A549 treated with DMSO at 1 μM for 4 hours (cell line): ENCODE data around the gene PDE6C. TPM values are rescaled to one million over a fixed set of nuclear protein-coding genes. Genes with fewer than 3 reads are reported as not detected.

Source experiments
- total RNA-seq: library from RNA; stranded (reverse); fragments of 200-300 nt; extraction: Qiagen RNA extraction; gene quantifications from 5 replicates; pipeline ENCODE4 v1.2.3, GENCODE V29; 2022; ENCODE audit warnings: low read depth

PDE6C gene
- not detected in 5 replicates for total RNA-seq

DNA sequence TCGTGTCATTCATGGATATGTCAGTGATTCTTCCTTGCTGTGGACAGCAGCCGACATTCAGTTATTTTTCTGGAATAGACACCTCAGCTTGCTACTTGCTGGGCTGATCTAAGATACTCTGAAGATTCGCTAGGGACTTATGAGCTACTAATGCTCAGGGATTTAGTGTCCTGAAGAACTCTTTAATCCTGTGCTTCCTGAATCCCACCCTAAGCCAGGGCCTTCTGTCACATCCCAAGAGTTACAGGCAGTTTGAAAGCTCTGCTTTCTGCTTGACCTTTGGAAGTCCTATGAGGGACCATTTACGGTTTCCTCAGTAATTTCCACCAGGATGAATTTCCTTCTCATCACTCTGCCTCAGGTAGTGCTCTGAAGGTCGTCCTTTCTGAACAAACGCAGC, at the start of gene PDE6C:
PDE6C (plus strand) TSS at position 227 of the 400 bp plus-strand sequence. CDS start 189 bp downstream, outside the sequence.

GRCh38 chr10:93566435-93567276, 45.7 kb upstream of the PDE6C start, which contains the start of gene FFAR4:
Gene FFAR4 (plus strand): TSS chr10:93566665. CDS start chr10:93566721, 56 bp downstream.

GRCh38 chr10:93601146-93601773, 11.1 kb upstream of the PDE6C start, which contains the start of gene RBP4:
Gene RBP4 (minus strand): TSS chr10:93601235. CDS start chr10:93601028, 207 bp downstream.

DNA sequence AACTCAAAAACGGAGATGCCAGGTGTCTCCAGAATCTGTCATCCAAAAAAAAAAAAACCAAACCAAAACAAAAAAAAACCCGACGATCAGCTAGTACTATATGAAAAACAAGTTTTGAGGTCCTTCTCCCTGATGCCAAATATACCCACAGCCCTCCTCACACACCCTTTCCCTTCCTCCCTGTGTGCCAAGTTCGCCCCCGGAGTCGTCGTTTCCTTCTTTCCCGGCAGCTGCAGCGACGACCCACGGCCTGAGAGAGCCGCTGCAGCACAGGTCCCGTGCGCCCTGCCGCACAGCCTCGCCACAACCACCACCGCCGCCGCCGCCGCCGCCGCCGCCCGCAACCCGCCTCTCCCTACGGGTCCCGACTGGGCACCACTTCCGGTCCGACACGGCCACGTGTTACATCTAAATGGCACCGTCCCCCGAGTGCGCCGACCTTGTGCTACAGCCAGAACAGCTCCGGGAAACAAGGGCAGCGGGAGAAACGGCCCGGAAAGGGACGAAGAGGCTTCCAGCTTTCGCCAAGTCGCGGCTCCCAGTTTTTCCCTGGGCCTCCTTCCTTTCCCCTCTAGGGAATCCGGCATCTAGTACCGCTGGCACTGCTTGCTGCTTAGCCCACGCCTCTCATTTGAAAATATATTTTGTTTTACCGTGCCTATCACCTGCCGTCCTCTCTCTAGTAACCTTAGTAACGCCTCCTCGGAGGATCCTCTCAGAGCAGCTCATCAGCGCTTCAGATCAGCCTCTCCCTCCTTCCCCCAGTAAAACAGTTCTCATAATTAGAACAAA, 90.1 kb downstream of the PDE6C start, which contains the start of gene FRA10AC1:
FRA10AC1 (minus strand) TSS at position 383 of the 792 bp plus-strand sequence. CDS start 2,486 bp downstream, outside the sequence.

Other genes with a start within 250 kb of the PDE6C start
- gene MYOF, start 130.2 kb upstream of the PDE6C start, total RNA-seq = 201 to 255 TPM (median 239 TPM) in 5 replicates
- 56.8 to 76.0 TPM (median 71.2 TPM) in 5 replicates for gene CEP55, start 115.9 kb upstream of the PDE6C start, total RNA-seq
- gene FFAR4, start 45.9 kb upstream of the PDE6C start, total RNA-seq = 0.17 to 0.31 TPM (median 0.21 TPM) in 5 replicates
- gene RBP4, start 11.3 kb upstream of the PDE6C start, total RNA-seq = 4.8 to 10.4 TPM (median 6.8 TPM) in 5 replicates
- gene FRA10AC1, start 90.1 kb downstream of the PDE6C start, total RNA-seq = 3.4 to 6.4 TPM (median 5.8 TPM) in 5 replicates
- not detected in 5 replicates for gene LGI1, start 145.4 kb downstream of the PDE6C start, total RNA-seq